ENCODE data around the gene CYP2C8.

DNA sequence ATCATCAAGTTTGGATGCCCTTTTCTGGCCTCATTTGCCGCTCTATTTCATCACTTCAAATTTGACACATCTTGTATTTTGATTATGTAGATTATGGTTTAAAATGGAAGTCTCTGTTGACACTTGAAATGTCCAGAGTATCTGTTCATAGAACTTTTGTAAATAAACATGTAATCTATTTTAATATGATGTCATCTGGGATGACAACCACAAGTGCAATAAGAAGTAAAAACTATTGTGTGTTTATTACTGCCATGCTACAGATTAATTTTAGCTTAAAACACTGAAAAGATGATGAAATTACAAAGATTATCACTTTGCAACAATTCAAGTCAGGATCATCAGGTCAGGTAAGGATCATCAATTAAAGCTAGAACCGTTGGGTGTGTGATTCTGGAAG lies 30.0 kb downstream of the CYP2C8 start:
- TF ChIP-seq, protein P1, sequence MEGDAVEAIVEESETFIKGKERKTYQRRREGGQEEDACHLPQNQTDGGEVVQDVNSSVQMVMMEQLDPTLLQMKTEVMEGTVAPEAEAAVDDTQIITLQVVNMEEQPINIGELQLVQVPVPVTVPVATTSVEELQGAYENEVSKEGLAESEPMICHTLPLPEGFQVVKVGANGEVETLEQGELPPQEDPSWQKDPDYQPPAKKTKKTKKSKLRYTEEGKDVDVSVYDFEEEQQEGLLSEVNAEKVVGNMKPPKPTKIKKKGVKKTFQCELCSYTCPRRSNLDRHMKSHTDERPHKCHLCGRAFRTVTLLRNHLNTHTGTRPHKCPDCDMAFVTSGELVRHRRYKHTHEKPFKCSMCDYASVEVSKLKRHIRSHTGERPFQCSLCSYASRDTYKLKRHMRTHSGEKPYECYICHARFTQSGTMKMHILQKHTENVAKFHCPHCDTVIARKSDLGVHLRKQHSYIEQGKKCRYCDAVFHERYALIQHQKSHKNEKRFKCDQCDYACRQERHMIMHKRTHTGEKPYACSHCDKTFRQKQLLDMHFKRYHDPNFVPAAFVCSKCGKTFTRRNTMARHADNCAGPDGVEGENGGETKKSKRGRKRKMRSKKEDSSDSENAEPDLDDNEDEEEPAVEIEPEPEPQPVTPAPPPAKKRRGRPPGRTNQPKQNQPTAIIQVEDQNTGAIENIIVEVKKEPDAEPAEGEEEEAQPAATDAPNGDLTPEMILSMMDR (IDR thresholded peaks at IDR 0.05; ENCODE audit: poor library complexity, severe bottlenecking) = no peak
- TF ChIP-seq EZH2 (IDR thresholded peaks at IDR 0.05; ENCODE audit: borderline replicate concordance, insufficient read depth, low read length, poor library complexity, severe bottlenecking) = no peak
- TF ChIP-seq REST (IDR thresholded peaks at IDR 0.05; ENCODE audit: borderline replicate concordance) = no peak
- TF ChIP-seq TAF1 (IDR thresholded peaks at IDR 0.05; ENCODE audit: low read depth) = no peak
- no peak for TF ChIP-seq RAD21 (conservative IDR thresholded peaks at IDR 0.05)
- no peak for TF ChIP-seq POLR2AphosphoS5 (IDR thresholded peaks at IDR 0.05)
- TF ChIP-seq MXI1 (conservative IDR thresholded peaks at IDR 0.05; ENCODE audit: poor library complexity, severe bottlenecking) = no peak
- TF ChIP-seq EP300 (conservative IDR thresholded peaks at IDR 0.05; ENCODE audit: poor library complexity, severe bottlenecking) = no peak
- no peak for TF ChIP-seq SMC3 (conservative IDR thresholded peaks at IDR 0.05; ENCODE audit: poor library complexity)
